GM12801 (cell line): ENCODE results near the gene LRMDA.

ENCODE experiments used
- TF ChIP-seq, protein P1 (sequence below): IDR thresholded peaks from one replicate; pipeline ENCODE4 v1.5.1; 2011; ENCODE audit warnings: control low read depth; ENCODE audit not compliant: insufficient read length; ENCODE audit errors: extremely low read depth

The LRMDA gene

DNA sequence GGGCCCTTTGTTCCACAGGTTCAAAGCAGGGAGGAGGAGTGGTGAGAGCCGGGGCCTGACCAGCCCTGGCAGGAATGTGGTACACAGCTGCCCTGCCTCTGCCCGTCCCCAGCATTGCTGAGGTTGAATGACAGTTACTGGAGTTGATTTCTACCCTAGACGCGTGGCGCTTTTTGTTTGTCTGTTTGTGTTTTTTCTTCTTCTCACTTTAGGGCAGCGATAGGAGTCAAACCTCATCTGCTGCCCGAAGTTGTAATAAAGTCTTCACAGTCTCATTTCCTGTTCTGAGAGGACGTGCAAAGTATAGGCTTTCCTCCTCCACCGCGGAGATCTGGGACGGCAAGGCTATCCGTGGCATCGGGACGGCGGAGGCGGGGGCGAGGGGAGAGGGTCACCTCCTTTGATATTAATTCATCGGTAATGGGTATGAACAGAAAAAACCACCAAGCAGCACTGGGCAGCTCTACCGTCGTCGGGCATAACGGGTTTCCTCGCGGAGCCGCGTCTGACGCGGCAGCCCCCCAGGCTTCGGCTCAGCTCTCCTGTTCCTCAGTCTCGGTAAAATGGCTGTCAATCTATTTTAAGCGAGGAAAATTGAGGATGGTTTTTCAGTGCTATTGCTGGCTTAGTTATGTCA, 160.8 kb downstream of the LRMDA start:
- TF ChIP-seq, protein P1, sequence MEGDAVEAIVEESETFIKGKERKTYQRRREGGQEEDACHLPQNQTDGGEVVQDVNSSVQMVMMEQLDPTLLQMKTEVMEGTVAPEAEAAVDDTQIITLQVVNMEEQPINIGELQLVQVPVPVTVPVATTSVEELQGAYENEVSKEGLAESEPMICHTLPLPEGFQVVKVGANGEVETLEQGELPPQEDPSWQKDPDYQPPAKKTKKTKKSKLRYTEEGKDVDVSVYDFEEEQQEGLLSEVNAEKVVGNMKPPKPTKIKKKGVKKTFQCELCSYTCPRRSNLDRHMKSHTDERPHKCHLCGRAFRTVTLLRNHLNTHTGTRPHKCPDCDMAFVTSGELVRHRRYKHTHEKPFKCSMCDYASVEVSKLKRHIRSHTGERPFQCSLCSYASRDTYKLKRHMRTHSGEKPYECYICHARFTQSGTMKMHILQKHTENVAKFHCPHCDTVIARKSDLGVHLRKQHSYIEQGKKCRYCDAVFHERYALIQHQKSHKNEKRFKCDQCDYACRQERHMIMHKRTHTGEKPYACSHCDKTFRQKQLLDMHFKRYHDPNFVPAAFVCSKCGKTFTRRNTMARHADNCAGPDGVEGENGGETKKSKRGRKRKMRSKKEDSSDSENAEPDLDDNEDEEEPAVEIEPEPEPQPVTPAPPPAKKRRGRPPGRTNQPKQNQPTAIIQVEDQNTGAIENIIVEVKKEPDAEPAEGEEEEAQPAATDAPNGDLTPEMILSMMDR = no peak

DNA sequence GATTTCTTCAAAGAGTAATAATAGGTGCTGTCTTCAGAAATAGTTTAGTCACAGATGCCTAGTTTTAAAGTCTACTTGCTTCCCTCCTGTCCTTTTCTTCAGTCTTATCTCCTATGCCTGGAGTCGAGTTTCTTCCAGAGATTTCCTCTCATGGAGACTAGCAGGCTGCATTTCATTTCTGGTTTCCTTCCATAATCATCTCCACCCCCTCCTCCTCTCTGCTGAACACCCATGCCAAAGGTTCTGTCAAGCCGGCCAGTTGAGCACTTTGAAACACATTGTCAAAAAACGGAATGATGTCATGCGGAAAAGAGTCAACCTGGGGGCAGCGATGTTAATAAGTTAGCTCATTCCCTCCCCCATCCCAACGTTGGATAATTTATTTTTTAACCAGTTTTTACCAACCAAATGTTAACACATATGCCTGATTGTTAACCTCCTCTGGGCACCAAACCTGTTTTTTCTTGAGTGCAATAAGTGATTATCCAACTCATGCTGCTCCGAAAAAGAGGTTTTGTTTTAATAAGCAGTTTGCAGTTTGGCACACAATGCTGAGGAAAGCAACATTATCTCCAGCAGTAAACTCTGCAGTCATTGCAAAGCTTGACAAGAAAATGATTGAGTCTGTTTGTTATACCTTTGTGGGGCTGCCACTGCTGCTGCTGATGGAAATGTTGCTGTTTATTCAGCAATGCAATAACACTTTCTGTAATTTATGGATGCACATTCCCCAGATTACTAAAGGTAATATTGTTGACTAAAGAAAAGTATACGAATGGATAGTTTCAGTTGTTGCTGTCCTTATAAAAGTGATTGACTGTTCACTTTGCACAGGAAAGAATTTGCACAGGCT, 161.6 kb downstream of the LRMDA start:
- TF ChIP-seq, protein P1 = no peak

DNA sequence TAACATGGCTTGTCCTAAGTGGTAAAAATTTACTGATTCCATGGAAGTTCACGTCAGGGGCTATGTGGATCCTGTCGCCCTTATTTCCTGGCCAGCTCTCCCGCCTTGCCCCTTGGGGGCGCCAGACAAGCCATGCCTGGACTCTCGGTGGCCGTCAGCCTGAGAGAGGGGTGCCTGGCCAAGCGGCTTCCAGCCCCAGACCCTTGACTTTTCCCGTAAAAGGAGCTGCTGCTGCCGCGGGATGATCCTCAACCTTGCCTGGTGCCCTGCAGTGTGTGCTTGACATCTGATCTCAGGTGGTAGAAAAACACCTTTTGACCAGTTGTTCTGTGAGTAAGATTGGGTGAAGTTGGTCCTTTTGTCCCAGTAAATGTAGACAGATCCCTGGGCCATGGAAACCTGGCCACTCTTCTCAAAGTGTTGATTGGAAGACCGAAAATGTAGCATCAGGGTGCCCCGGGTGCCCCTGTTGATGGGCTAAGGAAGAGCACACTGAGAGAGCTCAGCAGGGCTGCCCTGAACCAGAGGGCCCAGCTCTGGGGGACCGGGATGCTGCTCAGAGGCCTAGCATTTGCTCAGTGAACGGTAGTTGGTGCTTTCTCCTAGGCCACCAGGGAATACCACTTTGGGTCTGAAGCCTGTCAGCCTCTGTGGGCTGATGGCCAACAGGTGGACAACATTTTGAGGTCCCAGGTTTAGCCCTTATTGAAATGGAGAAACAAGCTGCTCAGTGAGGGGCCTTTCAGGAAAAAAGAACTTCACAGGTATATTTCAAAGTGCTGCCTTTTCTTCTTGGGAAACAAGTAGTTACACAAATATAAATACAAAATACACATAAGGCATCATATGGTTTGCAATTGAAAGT, 162.5 kb downstream of the LRMDA start:
- TF ChIP-seq, protein P1 = no peak

DNA sequence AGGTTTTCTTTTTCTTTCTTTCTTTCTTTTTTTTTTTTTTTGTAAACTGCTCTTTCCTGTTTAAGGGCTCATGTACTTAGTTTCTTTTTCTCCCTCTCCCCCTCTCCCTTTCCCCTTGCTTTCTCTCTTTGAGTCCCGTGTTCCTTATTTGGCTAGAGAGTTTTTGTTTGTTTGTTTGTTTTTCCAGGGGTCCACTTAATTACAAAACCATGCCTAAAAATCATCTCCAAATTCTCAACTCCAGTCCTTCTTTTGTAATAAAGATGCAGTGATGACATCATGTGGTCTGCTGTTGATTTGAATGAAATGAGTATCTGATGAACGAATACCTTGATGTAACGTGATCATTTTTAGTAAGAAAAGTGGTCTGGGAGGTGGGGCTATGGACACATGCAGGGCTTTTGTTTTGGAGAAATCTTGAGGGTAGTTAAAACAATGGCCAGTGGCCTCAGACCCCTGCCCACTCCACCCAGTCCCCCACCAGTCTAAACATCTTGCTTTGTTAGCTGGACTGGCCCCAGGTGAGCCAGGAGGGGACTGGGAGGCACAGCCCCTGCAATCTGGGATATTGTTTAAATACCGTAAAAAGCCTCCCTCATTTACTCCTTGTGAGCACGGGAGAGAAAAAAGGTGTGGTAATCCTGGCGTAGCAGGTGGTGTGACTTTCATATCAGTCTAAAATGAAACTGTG, 165.7 kb downstream of the LRMDA start:
- TF ChIP-seq, protein P1 = no peak

DNA sequence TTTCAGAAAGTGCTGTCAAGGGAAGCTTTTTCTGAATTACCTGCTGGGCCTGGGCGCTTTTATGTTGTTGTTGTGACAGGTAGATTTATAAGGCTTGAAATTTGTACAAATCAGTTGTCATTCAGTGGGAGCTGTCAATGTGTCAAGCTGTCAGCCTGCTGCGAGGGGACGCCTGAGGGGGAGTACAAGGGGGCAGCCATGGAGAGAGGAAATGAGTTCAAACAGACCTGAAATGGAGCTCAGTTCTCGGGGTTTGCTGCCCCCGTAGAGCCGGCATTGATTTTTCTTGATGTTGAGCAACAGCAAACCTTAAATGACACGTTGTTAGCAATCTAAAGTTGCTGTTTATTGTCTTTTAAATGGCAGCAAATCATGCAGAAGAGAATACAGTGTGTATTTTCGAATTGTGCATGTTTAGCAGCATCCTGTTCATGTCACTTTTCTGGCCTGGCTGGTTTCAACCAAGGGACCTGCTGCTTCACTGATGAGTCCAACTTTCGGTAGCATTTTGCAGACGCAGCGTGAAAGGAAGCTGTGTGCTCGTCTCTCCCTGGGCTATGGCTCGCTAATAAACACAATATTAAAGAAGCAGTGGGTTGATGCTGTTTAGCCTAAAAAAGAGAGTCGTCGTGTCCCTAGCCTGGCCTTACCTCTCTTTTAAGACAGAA, 166.5 kb downstream of the LRMDA start:
- TF ChIP-seq, protein P1 = no peak

DNA sequence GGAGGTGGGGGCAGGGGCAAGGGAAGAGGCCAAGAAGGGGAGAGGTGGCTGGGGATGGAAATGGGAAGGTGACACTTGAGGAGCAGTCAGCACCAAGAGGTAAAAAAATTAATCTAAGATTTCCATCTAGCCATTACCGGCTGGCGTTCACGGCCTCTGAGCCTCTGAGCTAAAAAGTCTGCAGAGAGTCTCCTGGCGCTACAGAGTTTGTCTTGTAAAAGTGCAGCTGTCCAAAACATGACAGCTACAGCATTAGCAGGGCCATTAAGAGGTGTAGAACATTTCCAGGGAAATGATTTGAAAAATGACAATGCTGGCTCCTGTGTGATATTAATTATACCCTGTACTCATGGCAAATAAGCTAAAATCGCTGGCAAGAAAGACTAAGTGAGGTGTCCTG, 167.6 kb downstream of the LRMDA start:
- TF ChIP-seq, protein P1 = no peak
